Activated CD8-positive, alpha-beta memory T cell treated with anti-CD3 and anti-CD28 coated beads for 1 hour (primary cell): Measurements from ENCODE around the gene CTAGE9.
"Not testable (repeated sequence)": the region's sequence is repeated elsewhere in the genome, so short reads cannot be mapped to it uniquely, and the experiment has no call there.

Experiments used
- DNase-seq, 2 donors: peaks; one replicate each; pipeline ENCODE4 v3.0.0-alpha.2; 2020; ENCODE audit warnings: low read depth in 1 of 2; ENCODE audit errors: extremely low read depth in 1 of 2

CTAGE9 gene

GRCh38 chr6:131730264-131730663, 19.4 kb upstream of the CTAGE9 start:
- no peak for DNase-seq

DNA sequence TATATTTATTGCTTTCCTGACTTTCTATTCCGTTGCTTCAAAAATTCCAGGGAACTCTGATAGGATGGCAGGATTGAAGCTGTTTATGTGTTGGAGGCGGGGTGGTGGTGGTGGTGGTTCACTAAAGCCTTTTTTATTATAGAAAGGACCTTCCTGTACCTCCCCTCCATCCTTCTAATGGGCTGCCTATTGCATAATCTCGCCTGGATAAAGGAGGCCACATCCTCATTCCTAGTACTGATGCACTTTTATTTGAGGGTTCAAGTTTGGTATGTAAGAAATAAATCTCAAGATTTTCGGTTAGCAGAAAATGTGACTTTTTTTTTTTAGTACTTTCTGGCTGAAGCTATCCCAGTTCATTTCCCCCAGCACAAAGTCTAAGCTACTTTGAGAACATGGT, 18.7 kb upstream of the CTAGE9 start:
- no peak for DNase-seq

DNA sequence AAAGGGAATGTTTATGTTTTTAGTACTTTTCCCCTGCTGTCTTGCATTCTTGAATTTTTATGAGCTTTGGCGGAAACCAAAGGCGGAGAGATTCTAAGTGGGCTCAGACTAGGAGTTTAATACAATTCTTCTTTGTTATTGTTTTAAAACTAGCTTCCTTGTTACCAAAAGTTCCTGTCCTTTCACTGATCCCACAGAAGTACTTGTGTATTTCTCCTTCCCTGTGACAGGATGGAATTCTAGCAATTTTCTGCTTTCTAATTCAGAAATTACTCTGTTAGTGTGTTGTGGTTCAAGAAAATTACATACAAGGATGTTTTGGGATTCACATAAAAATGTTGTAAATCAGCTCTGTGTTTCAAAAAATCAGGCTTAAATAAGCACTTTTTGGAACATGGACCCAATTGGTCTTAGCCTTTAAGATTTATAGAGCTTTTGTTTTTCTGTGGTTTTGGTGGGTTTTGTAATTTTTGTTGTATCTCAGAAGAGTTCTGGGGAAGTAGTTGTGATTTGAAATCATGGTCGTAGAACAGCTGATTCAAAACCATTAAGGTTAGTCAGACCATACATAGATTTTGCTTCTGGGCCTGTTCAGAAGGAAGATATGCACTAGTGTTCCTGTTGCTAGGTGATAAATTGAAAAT, 17.6 kb upstream of the CTAGE9 start:
- DNase-seq, result no peak

- DNase-seq, result no peak
These were observed 17.1 kb upstream of the CTAGE9 start for GRCh38 chr6:131727868-131728267.

- no peak for DNase-seq
These were observed 16.6 kb upstream of the CTAGE9 start for GRCh38 chr6:131727467-131727866.

- no peak for DNase-seq
These were observed 13.3 kb upstream of the CTAGE9 start for GRCh38 chr6:131724114-131724513.

DNA sequence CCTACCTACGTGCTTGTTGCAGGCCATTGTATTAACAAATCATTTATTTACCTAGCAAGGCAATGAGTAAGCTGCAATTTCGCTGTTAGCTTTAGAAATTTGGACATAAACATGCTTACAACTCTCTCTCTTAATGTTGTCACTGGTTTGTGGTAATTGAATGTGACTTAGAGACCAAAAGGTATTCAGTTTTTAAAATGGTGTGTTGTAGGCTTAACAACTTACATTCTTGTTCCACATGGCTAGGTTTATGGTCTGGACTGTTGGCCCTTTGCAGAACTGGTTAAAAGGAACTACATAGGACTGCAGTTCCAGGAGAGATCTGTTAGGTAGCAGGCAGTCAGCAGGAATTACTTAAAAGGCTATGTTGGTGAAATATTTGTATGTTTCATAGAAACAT, 10.3 kb upstream of the CTAGE9 start:
- no peak for DNase-seq

- no peak for DNase-seq
These were observed 7.2 kb upstream of the CTAGE9 start for GRCh38 chr6:131717836-131718542.

GRCh38 chr6:131715567-131715966, 4.8 kb upstream of the CTAGE9 start:
- not testable (repeated sequence) for DNase-seq

DNA sequence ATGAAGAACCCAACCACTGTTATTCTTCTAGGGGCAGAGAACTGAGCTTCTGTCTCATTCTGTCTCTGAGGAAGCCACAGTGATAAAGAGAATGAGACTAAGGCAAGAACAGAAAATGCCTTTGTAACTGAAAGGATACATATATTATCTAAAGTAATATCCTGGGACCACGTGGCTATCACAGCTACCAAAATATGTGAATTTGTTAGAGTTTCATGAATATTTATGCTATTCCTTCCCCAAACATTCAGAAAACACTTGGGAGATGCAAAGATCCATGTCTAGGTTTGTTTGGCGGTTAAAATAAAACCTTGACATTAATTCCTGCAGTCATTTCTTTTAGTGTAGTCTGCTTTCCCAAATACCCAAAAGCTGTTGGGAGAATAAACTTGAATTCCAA, 6.9 kb downstream of the CTAGE9 start:
- not testable (repeated sequence) for DNase-seq

DNA sequence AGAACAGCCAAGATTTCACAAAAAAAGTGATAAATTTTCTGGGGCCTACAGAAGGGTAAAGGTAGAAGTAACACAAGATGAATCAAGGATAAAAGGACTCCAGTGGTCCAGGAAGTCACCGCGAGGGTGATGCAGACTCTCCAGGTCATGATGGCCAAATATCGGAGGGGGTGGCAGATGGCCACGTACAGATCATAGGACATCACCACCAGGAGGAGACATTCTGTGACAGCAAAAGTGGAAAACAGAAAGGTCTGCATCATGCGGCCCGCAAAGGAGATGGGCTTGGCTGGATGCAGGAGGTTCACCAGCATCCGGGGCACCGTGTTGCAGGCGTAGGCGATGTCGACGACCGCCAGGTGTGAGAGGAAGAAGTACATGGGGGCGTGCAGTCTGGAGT, 10.0 kb downstream of the CTAGE9 start:
- DNase-seq, result not testable (repeated sequence)

DNA sequence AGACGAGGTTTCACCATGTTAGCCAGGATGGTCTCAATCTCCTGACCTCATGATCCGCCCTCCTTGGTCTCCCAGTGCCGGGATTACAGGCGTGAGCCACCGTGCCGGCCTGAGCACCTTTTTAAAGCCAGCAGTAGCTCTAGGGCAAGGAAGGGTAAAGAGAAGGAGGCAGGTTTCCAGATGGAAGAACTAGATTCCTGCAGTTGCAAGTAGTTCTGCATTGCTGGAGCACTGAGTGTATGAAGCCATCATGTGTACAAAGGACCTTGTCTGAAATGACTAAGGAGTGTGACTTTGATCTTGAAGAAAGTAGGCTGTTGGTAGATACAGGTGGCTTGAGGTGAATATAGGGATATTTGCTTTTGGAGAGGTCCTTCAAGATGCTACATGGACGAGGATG, 13.9 kb downstream of the CTAGE9 start:
- DNase-seq, result no peak

DNA sequence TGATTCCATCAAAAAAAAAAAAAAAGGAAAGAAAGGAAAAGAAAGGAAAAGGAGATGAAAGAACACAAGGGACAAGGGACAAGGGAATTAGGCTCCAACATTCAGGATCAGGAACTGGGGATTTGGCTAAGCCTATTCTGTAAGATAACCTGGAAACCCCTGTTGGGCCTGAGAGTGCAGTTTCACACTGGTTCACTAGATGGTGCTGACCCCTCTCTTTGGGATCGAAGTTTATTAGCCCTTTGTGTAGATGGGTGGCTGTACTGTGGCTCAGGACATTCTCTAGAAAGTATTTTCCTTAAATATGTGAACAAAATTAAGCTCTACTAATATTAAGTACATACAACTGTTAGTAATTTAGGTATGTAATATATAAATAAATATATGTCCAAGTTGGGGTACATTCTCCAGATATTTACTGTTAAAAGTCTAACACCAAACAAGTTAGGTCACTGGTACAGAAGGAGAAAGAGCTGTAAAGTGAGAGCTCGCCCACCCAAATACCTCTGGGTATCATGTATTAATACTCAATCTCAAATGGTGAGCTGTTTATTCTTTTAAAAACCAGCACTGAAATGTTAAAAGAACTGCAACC, 15.9 kb downstream of the CTAGE9 start:
- DNase-seq, result no peak

DNA sequence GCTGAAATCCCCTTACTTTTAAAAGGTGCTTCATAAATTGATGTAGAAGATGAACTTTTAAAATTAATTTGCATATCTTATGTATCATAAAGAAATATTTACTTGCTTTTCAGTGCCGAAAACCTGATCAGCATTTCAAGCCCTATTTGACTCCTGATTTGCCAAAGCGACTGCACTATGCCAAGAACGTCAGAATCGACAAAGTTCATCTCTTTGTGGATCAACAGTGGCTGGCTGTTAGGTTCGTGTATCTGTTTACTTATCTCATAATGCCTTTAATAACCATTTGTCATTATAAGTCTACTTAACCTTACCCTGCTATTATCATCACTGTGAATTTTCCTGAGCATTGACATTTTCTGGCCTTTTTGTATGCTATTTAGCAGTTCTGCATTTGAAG, 17.4 kb downstream of the CTAGE9 start:
- no peak for DNase-seq

- DNase-seq, result no peak
These were observed 18.2 kb downstream of the CTAGE9 start for GRCh38 chr6:131692589-131692988.

DNA sequence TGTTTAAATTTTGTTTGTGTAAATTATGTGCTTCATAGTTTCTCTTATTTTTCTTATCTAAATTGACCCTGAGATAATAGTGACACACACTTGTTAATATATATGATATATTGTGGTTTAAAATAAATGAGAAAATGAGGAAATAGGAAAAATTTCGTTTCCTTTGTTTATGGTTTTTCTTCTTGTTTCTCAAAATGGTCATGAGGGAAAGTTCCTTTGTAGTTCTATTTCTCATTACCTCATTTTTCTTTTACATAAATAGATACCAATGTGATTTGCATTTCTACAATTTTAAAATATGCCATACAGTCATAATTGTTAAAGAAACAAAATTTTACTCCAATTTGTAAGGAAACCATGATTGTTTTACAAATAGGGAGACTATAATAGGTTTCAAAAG, 18.8 kb downstream of the CTAGE9 start:
- no peak for DNase-seq

GRCh38 chr6:131688286-131688685, 22.5 kb downstream of the CTAGE9 start:
- no peak for DNase-seq

DNA sequence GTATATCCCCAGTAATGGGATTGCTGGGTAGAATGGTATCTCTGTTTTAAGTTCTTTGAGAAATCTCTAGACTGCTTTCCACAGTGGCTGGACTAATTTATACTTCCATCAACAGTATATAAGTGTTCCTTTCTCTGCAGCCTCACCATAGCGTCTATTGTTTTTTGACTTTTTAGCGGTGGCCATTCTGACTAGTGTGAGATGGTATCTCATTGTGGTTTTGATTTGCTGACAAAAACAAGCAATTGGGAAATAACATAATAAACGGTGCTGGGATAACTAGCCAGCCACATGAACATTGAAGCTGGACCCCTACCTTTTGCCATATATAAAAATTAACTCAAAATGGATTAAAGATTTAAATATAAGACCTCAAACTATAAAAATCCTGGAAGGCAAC, 23.8 kb downstream of the CTAGE9 start:
- no peak for DNase-seq

GRCh38 chr6:131685266-131685780, 25.5 kb downstream of the CTAGE9 start:
- DNase-seq, result no peak

- DNase-seq, result no peak
These were observed 27.3 kb downstream of the CTAGE9 start for GRCh38 chr6:131683479-131683878.

DNA sequence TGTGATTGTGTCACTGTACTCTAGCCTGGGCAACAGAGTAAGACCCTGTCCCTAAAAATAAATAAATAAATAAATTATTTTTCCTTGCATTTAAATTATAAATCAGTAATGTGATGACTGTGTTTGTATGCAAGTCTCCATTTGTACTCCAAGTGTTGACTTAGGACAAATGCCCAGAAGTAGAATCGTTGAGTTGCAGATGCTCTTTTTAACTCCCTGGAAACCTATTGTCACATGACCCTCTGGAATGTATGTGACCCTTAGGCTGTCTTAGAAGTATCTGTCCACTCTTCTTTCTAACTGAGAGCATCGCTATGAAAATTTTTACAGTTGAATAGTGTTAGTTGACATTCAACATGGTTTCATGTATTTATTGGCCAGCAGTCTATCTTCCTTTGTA, 28.4 kb downstream of the CTAGE9 start:
- no peak for DNase-seq

GRCh38 chr6:131681585-131681984, 29.2 kb downstream of the CTAGE9 start:
- no peak for DNase-seq
